GM23248 (cell line): Measurements from ENCODE around the gene TSPAN8. TPM values are rescaled to one million over a fixed set of nuclear protein-coding genes. Genes with fewer than 3 reads are reported as not detected.
"Not testable (repeated sequence)": the region's sequence is repeated elsewhere in the genome, so short reads cannot be mapped to it uniquely, and the experiment has no call there.

Experiments
- DNase-seq: peaks from one replicate; pipeline ENCODE4 v3.0.0-alpha.2; 2015
- H2AFZ ChIP-seq: fragments of 200-600 bp; sonication (generic); 2 replicates; pipeline ENCODE4 v1.6.1; 2016; ENCODE audit warnings: antibody characterized with exemption
- H3F3A ChIP-seq: fragments of 200-600 bp; sonication (generic); 2 replicates; pipeline ENCODE4 v1.6.1; 2016; ENCODE audit warnings: mild to moderate bottlenecking, antibody characterized with exemption, mixed run types; ENCODE audit not compliant: insufficient read depth
- H3K27ac ChIP-seq: fragments of 200-600 bp; sonication (generic); 2 replicates; pipeline ENCODE4 v1.5.1; 2016; ENCODE audit warnings: mild to moderate bottlenecking
- H3K27me3 ChIP-seq: fragments of 200-600 bp; sonication (generic); replicated peaks from 2 replicates; pipeline ENCODE4 v1.6.1; 2016; ENCODE audit warnings: mild to moderate bottlenecking; ENCODE audit not compliant: insufficient read depth
- H3K36me3 ChIP-seq: fragments of 200-600 bp; sonication (generic); 2 replicates; pipeline ENCODE4 v1.6.1; 2016; ENCODE audit warnings: low read depth, mild to moderate bottlenecking
- H3K4me1 ChIP-seq: fragments of 200-600 bp; sonication (generic); 2 replicates; pipeline ENCODE4 v1.6.1; 2016; ENCODE audit warnings: mild to moderate bottlenecking; ENCODE audit not compliant: insufficient read depth
- H3K4me2 ChIP-seq: fragments of 200-600 bp; sonication (generic); one replicate; pipeline ENCODE4 v1.6.1; 2016; ENCODE audit warnings: mild to moderate bottlenecking; ENCODE audit not compliant: unreplicated experiment
- H3K4me3 ChIP-seq: fragments of 200-600 bp; sonication (generic); 2 replicates; pipeline ENCODE4 v1.5.1; 2016; ENCODE audit warnings: mild to moderate bottlenecking
- H3K79me2 ChIP-seq: fragments of 200-600 bp; sonication (generic); 2 replicates; pipeline ENCODE4 v1.6.1; 2016; ENCODE audit warnings: mild to moderate bottlenecking; ENCODE audit not compliant: insufficient read depth
- H3K9ac ChIP-seq: fragments of 200-600 bp; sonication (generic); 2 replicates; pipeline ENCODE4 v1.6.1; 2016; ENCODE audit warnings: mild to moderate bottlenecking
- H3K9me2 ChIP-seq: fragments of 200-600 bp; sonication (generic); 2 replicates; pipeline ENCODE4 v1.6.1; 2016; ENCODE audit warnings: mixed run types, mild to moderate bottlenecking, moderate library complexity; ENCODE audit not compliant: insufficient read depth
- H3K9me3 ChIP-seq: fragments of 200-600 bp; sonication (generic); one replicate; pipeline ENCODE4 v1.6.1; 2017; ENCODE audit warnings: low read depth
- H4K20me1 ChIP-seq: fragments of 200-600 bp; sonication (generic); 2 replicates; pipeline ENCODE4 v1.6.0; 2016; ENCODE audit not compliant: insufficient read depth
- EZH2 ChIP-seq: fragments of 200-600 bp; sonication (generic); IDR thresholded peaks from 2 replicates; pipeline ENCODE4 v1.6.1; 2018; ENCODE audit warnings: antibody characterized with exemption, mild to moderate bottlenecking; ENCODE audit not compliant: insufficient read depth, poor library complexity, severe bottlenecking
- EZH2phosphoT487 ChIP-seq: fragments of 200-600 bp; sonication (generic); IDR thresholded peaks from 2 replicates; pipeline ENCODE4 v1.6.1; 2018; ENCODE audit warnings: antibody characterized with exemption, moderate library complexity, mild to moderate bottlenecking, low read depth; ENCODE audit not compliant: insufficient read depth
- WGBS, 2 experiments: methylation state at CpG; one replicate each; pipeline ENCODE4 v1.1.6; 2015 to 2017; ENCODE audit warnings: low lambda C conversion rate in 2 of 2, low coverage in 1 of 2; ENCODE audit errors: missing lambda C conversion rate in 2 of 2; 5-methylcytosine and 5-hydroxymethylcytosine counted together
- in situ Hi-C: fragments of 300-500 bp; cut with MboI; formaldehyde crosslinking; loops from 2 replicates; pipeline ENCODE4 v1.15.0; 2020
- polyA plus RNA-seq: library from polyadenylated mRNA; unstranded; fragments of >200 nt; fragmentation: Nextera tagmentation; extraction: Ambion mirVana; gene quantifications from 2 replicates; pipeline ENCODE4 v1.2.1, GENCODE V29; 2016
- total RNA-seq: library from RNA; depleted of rRNA; stranded (reverse); fragments of >200 nt; shearing (Covaris generic); gene quantifications from 2 replicates; pipeline ENCODE4 v1.2.3, GENCODE V29; 2014

The TSPAN8 gene
- total and polyA plus RNA-seq, 2 experiments from 2014 or later: not detected

GRCh38 chr12:71166862-71167496 lies 9.2 kb upstream of the TSPAN8 start:
- in situ Hi-C loops: no loop called here
- no peaks in the 10 kb centered on the region for H3K9me3 ChIP-seq
- H3F3A ChIP-seq: no peaks in the 10 kb centered on the region
- H4K20me1 ChIP-seq: no peaks in the 10 kb centered on the region
- H3K9ac ChIP-seq: no peak overlapping the region
- H3K79me2 ChIP-seq: no peaks in the 10 kb centered on the region
- no peak overlapping the region for H2AFZ ChIP-seq
- TF ChIP-seq EZH2: no peak
- TF ChIP-seq EZH2phosphoT487: no peak
- no peaks in the 10 kb centered on the region for H3K4me1 ChIP-seq
- H3K36me3 ChIP-seq: no peaks in the 10 kb centered on the region
- WGBS, 2 experiments: 48 to 49% methylated on average over 4 of the region's 4 CpGs
- no peak overlapping the region for H3K4me3 ChIP-seq
- DNase-seq: no peak
- no peak overlapping the region for H3K27ac ChIP-seq
- H3K4me2 ChIP-seq: no peak overlapping the region
- no peaks in the 10 kb centered on the region for H3K27me3 ChIP-seq
- no peaks in the 10 kb centered on the region for H3K9me2 ChIP-seq

- Histone ChIP-seq H3K9ac (no peak overlapping the region), H3K36me3 (no peaks in the 10 kb centered on the region), H3K79me2 (no peaks in the 10 kb centered on the region), H3K4me3 (no peak overlapping the region), H3K27me3 (no peaks in the 10 kb centered on the region), H3K4me2 (no peak overlapping the region), H3K4me1 (no peaks in the 10 kb centered on the region), H3K9me3 (no peaks in the 10 kb centered on the region), H4K20me1 (no peaks in the 10 kb centered on the region), H2AFZ (no peak overlapping the region), H3K9me2 (no peaks in the 10 kb centered on the region), H3K27ac (no peak overlapping the region), H3F3A (no peaks in the 10 kb centered on the region)
- 85 to 87% methylated on average over 17 to 24 of the region's 34 CpGs for WGBS, 2 experiments
- in situ Hi-C loops: no loop called here
- TF ChIP-seq EZH2 (no peak), EZH2phosphoT487 (no peak)
- DNase-seq: no peak
Observed at GRCh38 chr12:71166280-71166679, 8.5 kb upstream of the TSPAN8 start.

GRCh38 chr12:71165780-71166179 lies 8.0 kb upstream of the TSPAN8 start:
- H3K9me3 ChIP-seq, H3K9ac ChIP-seq, H3K36me3 ChIP-seq, H2AFZ ChIP-seq, H3K4me1 ChIP-seq, DNase-seq, H3K9me2 ChIP-seq, H3K4me2 ChIP-seq, H4K20me1 ChIP-seq, H3K27ac ChIP-seq, H3K79me2 ChIP-seq, H3F3A ChIP-seq, H3K27me3 ChIP-seq, in situ Hi-C loops, H3K4me3 ChIP-seq: not testable (repeated sequence)
- 80 to 81% methylated on average over 5 of the region's 5 CpGs for WGBS, 2 experiments

GRCh38 chr12:71164568-71165197 lies 6.9 kb upstream of the TSPAN8 start:
- in situ Hi-C loops: no loop called here
- Histone ChIP-seq H3K4me3 (no peak overlapping the region), H3K27me3 (no peaks in the 10 kb centered on the region), H4K20me1 (no peaks in the 10 kb centered on the region), H3K36me3 (no peaks in the 10 kb centered on the region), H2AFZ (no peak overlapping the region), H3K27ac (no peak overlapping the region), H3K9me2 (no peaks in the 10 kb centered on the region), H3F3A (no peaks in the 10 kb centered on the region), H3K9ac (no peak overlapping the region), H3K4me2 (no peak overlapping the region), H3K4me1 (no peaks in the 10 kb centered on the region), H3K9me3 (no peaks in the 10 kb centered on the region), H3K79me2 (no peaks in the 10 kb centered on the region)
- 17% methylated on average over 5 of the region's 5 CpGs for WGBS, 2 experiments
- DNase-seq: no peak
- TF ChIP-seq EZH2 (no peak), EZH2phosphoT487 (no peak)
